COLO668 (cell line): ENCODE measurements around the gene BLOC1S1.
"Not testable (repeated sequence)": the region's sequence is repeated elsewhere in the genome, so short reads cannot be mapped to it uniquely, and the experiment has no call there.

Experiments
- DNase-seq: peaks from one replicate; lab custom pipeline; 2025; ENCODE audit not compliant: unreplicated experiment; lab: John Stamatoyannopoulos, UW

BLOC1S1 gene

DNA sequence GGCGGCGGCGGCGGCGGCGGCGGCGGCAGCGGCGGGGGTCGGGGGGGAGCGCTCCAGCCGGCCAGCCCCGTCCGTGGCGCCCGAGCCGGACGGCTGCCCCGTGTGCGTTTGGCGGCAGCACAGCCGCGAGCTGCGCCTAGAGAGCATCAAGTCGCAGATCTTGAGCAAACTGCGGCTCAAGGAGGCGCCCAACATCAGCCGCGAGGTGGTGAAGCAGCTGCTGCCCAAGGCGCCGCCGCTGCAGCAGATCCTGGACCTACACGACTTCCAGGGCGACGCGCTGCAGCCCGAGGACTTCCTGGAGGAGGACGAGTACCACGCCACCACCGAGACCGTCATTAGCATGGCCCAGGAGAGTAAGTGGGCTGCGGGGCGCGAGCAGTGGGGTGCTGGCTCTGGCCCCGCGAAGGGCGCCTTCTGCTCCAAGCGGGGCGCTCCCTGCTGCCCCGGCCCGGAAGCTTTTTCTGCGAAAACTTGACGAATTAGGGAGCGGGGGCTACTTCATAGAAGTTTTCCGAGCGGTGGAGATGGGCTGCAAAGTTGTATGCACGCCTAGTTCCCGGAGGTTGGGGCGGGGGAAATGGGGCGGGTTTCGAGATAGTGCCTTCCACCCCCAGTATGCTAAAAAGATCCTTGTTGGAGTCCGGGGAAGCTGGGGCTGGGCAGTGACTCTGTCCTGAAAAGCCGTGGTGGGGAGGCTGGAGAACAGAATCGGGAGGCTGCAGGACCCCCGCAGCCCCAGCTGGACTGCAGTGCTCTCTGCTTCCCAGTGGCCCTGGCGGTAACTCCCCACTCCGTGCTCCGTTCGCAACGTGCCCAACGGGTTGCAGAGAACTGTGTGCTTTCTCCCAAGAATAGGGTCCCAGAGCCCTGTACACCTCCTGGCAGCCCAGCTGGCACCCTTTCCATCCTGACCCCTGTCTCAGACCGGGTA is 27.8 kb downstream of the BLOC1S1 start:
- DNase-seq, result peak; percentile 31

DNA sequence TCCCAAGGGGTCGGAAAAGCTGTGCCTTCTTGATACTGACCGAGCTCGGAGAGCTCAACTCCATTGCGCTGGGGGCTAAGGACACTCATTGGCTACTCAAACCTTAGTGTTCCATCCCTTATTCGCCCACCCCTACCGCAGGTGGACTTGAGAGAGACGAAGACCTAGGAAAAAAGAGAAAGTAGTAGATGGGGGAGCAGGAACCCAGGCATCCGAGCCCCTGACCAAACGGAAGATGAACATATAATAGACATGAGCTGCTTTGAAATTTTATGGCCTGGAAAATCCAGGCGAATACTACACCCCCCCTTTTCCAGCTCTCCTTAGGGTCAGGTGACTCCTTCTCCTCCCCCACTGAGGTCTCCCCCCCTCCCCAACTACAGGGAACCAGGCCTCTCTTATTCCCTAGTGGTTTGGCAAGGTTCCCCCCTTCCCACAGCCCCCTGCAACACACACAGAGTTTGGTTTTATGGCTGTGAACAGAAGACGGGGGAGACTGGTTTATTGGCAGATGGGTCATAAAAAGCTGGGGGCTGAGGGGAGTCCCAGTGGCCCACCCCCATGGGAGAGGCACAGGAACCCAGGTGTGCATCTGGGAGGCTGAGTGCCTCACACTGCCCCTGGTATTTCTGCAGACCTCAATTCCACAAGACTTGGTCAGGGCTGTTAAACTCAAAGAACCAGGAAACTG is 28.6 kb downstream of the BLOC1S1 start:
- no peak for DNase-seq

DNA sequence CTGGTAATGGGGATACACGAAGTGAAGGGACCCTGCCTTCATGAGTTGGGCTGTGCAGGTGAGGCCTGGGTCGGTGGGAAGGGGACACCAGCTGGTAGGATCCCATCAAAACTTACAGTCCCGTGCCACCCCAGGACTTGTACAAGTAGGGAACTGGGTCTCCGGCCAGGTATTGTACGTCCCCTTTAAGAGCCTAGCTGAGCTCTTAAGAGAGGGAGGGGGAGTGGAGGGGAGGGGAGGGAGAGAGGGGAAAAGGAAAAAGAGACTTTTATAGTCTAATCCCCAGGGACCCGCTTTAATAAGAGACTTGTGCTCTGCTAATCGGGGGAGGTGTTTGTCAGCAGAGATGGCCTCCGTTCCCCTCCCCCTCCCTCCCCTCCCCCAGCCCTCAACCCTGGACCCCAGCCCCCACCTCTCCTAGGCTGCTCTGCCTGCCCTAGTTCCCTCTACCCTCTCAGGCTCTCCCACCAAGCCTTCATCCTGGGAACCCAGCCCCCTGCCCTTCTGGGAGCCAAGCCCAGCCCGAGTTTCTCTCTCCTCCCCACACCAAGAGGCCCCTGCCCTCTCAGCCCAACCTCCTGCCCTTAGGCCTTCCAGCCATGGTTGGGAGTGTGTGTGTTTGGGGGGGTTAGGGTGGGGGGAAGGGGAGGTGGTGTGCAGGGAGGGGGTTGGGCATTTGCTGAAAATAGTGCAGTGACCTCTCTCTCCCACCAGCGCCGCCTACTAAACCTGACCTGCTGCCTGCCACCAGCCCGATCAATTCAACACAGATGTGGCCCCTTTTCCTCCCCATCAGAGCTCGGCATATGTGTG is 29.7 kb downstream of the BLOC1S1 start:
- DNase-seq, result no peak

DNA sequence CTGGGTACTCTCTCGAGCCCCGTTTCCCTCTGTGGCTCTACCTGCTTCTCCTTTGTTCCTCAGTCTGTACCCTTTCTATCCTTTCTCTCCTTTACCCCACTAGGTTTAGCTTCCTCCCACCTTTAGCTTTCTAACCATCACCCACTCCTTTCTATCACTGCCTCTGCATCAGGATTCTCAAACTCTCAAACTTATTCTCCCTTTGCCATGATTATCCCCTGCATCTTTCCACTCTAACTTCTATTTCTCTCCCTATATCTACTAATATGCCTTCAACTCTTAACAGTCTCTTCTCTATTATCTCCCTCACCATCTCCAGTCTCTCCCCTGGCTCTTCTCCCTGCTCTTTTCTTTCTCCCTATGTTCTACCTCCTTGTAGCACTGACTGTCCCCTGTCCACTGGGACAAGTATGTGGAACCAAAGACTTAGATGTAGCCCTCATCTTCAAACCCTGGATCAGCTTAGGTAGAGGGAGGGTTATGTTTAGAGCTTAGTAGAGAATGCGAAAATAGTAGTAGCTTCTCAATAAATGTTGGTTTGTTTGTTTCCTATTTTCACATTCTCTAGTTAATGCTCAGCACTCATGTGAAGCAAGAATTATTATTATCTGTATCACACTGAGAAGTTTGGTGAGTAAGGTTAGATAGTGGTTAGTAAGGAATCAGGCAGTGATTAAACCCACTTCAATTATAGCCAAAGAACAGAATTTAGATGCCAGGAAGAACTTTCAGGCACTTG is 30.5 kb downstream of the BLOC1S1 start:
- DNase-seq, result no peak

DNA sequence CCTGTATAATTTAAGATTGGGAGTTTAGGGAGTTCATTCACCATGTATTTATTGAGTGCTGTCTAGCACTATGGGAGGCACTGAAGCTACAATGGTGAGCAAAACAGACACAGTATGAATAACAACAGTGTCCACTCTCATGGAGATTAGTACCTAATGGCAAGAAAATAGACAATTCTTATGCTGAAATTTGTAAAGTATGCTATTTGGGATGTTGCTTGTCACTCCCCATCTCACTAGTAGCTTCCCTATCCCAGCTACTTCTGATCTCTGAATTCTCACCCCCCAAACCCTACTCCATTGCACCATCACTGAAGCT is 31.0 kb downstream of the BLOC1S1 start:
- no peak for DNase-seq

DNA sequence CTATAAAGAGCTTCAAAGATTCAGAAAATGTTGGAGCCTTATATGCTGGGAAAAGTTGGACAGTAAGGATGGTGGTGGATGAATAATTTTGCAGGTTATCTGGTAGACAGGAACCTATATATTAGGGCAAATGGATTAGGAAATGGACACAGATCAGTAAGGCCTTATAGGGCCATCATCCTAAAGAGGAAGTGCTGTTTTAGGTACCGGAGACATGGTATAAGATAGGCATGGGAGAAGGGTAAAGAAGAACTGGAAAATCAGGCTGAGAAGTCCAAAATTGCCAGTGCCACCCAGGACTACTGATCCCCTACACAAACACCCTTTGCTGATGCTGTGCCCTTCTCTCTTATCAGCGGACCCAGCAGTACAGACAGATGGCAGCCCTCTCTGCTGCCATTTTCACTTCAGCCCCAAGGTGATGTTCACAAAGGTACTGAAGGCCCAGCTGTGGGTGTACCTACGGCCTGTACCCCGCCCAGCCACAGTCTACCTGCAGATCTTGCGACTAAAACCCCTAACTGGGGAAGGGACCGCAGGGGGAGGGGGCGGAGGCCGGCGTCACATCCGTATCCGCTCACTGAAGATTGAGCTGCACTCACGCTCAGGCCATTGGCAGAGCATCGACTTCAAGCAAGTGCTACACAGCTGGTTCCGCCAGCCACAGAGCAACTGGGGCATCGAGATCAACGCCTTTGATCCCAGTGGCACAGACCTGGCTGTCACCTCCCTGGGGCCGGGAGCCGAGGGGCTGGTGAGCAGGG is 32.6 kb downstream of the BLOC1S1 start:
- no peak for DNase-seq

DNA sequence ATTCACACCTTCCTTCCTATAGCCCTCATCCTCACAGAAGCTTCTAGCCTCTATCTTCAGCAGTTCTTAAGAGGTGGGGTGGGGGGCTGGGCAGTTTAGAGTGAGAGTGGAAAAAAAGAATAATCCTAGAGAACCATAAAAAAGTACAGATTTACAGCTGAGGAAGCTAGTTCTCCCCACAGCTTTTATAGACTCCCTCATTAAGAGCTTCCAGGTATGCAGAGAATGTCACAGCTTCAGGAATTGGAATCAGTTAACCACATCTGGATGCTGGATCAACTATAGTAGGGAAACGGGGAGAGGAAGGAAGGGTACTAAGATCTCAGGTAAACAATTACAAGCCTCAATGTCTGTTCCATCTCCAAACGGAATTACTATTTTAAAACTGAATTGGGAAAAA is 39.4 kb downstream of the BLOC1S1 start:
- DNase-seq, result no peak

DNA sequence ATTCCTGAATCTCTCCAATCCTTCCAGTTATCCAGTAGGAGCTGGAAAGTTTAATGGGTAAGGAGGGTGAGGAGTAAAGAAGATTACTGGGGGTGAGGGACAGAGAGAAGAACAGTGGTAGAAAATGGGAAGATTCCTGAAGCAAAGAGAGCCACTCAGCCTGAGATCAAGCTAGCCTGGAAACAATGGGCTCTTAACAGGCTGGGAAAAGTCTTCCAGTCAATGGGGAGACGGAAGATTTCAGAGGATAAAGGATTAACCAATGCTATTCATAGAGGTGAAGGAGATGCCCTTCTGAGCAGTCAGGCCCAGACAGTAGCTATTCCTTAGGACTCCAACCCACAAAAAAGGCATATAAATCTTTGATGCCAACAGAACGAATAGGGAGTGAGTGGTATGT is 41.9 kb downstream of the BLOC1S1 start:
- no peak for DNase-seq

DNA sequence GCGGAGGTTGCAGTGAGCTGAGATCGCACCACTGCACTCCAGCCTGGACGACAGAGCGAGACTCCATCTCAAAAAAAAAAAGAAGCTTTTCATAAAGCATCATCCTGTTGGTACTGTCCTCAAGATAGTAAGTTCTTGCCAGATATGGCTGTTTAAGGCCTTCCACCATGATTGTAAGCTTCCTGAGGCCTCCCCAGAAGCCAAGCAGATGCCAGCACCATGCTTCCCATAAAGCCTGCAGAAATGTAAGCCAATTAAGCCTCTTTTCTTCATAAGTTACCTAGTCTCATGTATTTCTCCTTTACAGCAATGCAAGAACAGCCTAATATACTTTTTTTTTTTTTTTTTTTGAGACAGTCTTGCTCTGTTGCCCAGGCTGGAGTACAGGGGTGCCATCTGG is 42.7 kb downstream of the BLOC1S1 start:
- not testable (repeated sequence) for DNase-seq

DNA sequence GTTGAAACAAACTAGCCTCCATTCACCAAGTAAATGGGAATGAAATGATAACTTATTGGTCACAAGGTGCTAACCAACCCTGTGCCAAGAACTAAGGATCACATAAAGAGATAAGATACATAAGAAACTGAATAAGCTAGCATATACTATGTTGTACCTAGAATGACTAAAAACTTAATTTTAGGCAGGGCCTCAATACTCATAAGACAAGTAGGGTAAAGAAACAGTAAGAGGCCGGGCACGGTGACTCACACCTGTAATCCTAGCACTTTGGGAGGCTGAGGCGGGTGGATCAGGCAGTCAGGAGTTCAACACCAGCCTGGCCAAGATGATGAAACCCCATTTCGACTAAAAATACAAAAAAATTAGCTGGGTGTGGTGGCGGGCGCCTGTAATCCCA is 44.8 kb downstream of the BLOC1S1 start:
- DNase-seq, result no peak

DNA sequence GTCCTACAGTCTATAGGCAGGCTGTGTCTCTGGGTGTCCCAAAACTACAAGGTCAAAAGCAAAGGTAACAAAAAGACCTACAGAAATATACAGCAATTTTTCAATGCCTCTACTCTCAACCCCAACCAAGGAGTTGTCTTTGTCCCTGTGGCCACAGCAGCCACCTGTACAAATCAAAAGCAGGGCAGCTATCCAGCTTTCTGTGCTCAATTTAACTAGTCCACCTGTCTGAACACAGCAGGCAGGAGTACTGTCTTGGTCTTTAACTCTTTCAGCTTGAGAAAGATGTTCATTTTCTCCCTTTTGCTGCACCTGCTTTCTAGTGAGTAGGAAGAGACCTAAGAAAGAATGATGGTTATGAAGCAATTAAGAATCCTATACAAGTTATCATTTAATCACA is 46.8 kb downstream of the BLOC1S1 start:
- no peak for DNase-seq

DNA sequence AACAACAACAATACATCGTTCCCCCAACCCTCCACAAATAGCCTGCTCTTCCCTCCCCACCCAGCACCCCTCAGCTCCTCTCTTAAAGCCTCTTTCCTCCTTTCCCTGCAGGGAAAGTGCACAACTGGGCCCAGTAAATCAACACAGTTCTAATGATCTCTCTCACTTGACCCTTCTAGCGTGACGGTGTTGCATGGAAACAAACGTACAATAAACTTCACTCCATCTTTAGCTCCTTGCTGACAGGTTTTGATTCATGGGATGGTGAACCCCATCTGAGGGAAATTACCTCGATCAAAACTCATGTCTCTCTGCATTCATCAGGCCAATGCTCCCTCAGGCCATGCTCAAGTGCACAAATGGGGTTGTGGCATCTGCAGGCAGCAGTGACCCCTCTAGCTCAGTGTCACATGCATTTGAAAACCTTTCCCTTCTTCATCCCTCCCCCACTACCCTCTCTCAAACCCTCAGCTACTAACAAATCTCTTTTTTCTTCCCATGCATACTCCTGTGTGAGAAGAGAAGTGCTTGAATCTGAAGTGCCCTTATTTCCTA is 50.0 kb downstream of the BLOC1S1 start:
- peak; percentile 2 for DNase-seq

DNA sequence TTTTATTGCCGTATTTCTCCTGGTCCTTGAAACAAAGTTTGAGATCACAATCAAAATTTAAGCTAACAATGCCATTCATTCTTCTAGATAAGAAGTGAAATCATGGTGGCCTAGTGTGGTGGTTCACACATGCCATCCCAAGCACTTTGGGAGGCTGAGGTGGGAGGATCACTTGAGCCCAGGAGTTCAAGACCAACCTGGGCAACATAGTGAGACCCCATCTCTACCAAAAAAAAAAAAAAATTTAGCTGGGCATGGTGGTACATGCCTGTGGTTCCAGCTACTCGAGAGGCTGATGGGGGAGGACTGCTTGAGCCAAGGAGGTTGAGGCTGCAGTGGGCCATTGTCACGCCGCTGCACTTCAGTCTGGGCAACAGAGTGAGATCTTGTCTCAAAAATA is 51.3 kb downstream of the BLOC1S1 start:
- DNase-seq, result no peak
